GM23248 (cell line): ENCODE measurements around the gene FBLN2. TPM values are rescaled to one million over a fixed set of nuclear protein-coding genes. Genes with fewer than 3 reads are reported as not detected.

Experiments used
- DNase-seq: peaks from one replicate; pipeline ENCODE4 v3.0.0-alpha.2; 2015
- H2AFZ ChIP-seq: fragments of 200-600 bp; sonication (generic); 2 replicates; pipeline ENCODE4 v1.6.1; 2016; ENCODE audit warnings: antibody characterized with exemption
- H3F3A ChIP-seq: fragments of 200-600 bp; sonication (generic); 2 replicates; pipeline ENCODE4 v1.6.1; 2016; ENCODE audit warnings: mild to moderate bottlenecking, antibody characterized with exemption, mixed run types; ENCODE audit not compliant: insufficient read depth
- H3K27ac ChIP-seq: fragments of 200-600 bp; sonication (generic); 2 replicates; pipeline ENCODE4 v1.5.1; 2016; ENCODE audit warnings: mild to moderate bottlenecking
- H3K27me3 ChIP-seq: fragments of 200-600 bp; sonication (generic); replicated peaks from 2 replicates; pipeline ENCODE4 v1.6.1; 2016; ENCODE audit warnings: mild to moderate bottlenecking; ENCODE audit not compliant: insufficient read depth
- H3K36me3 ChIP-seq: fragments of 200-600 bp; sonication (generic); 2 replicates; pipeline ENCODE4 v1.6.1; 2016; ENCODE audit warnings: low read depth, mild to moderate bottlenecking
- H3K4me1 ChIP-seq: fragments of 200-600 bp; sonication (generic); 2 replicates; pipeline ENCODE4 v1.6.1; 2016; ENCODE audit warnings: mild to moderate bottlenecking; ENCODE audit not compliant: insufficient read depth
- H3K4me2 ChIP-seq: fragments of 200-600 bp; sonication (generic); one replicate; pipeline ENCODE4 v1.6.1; 2016; ENCODE audit warnings: mild to moderate bottlenecking; ENCODE audit not compliant: unreplicated experiment
- H3K4me3 ChIP-seq: fragments of 200-600 bp; sonication (generic); 2 replicates; pipeline ENCODE4 v1.5.1; 2016; ENCODE audit warnings: mild to moderate bottlenecking
- H3K79me2 ChIP-seq: fragments of 200-600 bp; sonication (generic); 2 replicates; pipeline ENCODE4 v1.6.1; 2016; ENCODE audit warnings: mild to moderate bottlenecking; ENCODE audit not compliant: insufficient read depth
- H3K9ac ChIP-seq: fragments of 200-600 bp; sonication (generic); 2 replicates; pipeline ENCODE4 v1.6.1; 2016; ENCODE audit warnings: mild to moderate bottlenecking
- H3K9me2 ChIP-seq: fragments of 200-600 bp; sonication (generic); 2 replicates; pipeline ENCODE4 v1.6.1; 2016; ENCODE audit warnings: mixed run types, mild to moderate bottlenecking, moderate library complexity; ENCODE audit not compliant: insufficient read depth
- H3K9me3 ChIP-seq: fragments of 200-600 bp; sonication (generic); one replicate; pipeline ENCODE4 v1.6.1; 2017; ENCODE audit warnings: low read depth
- H4K20me1 ChIP-seq: fragments of 200-600 bp; sonication (generic); 2 replicates; pipeline ENCODE4 v1.6.0; 2016; ENCODE audit not compliant: insufficient read depth
- EZH2 ChIP-seq: fragments of 200-600 bp; sonication (generic); IDR thresholded peaks from 2 replicates; pipeline ENCODE4 v1.6.1; 2018; ENCODE audit warnings: antibody characterized with exemption, mild to moderate bottlenecking; ENCODE audit not compliant: insufficient read depth, poor library complexity, severe bottlenecking
- EZH2phosphoT487 ChIP-seq: fragments of 200-600 bp; sonication (generic); IDR thresholded peaks from 2 replicates; pipeline ENCODE4 v1.6.1; 2018; ENCODE audit warnings: antibody characterized with exemption, moderate library complexity, mild to moderate bottlenecking, low read depth; ENCODE audit not compliant: insufficient read depth
- WGBS, 2 experiments: methylation state at CpG; one replicate each; pipeline ENCODE4 v1.1.6; 2015 to 2017; ENCODE audit warnings: low lambda C conversion rate in 2 of 2, low coverage in 1 of 2; ENCODE audit errors: missing lambda C conversion rate in 2 of 2; 5-methylcytosine and 5-hydroxymethylcytosine counted together
- in situ Hi-C: fragments of 300-500 bp; cut with MboI; formaldehyde crosslinking; loops from 2 replicates; pipeline ENCODE4 v1.15.0; 2020
- polyA plus RNA-seq: library from polyadenylated mRNA; unstranded; fragments of >200 nt; fragmentation: Nextera tagmentation; extraction: Ambion mirVana; gene quantifications from 2 replicates; pipeline ENCODE4 v1.2.1, GENCODE V29; 2016
- total RNA-seq: library from RNA; depleted of rRNA; stranded (reverse); fragments of >200 nt; shearing (Covaris generic); gene quantifications from 2 replicates; pipeline ENCODE4 v1.2.3, GENCODE V29; 2014

The FBLN2 gene
- total and polyA plus RNA-seq, 2 experiments from 2014 or later: 447 to 636 TPM

DNA sequence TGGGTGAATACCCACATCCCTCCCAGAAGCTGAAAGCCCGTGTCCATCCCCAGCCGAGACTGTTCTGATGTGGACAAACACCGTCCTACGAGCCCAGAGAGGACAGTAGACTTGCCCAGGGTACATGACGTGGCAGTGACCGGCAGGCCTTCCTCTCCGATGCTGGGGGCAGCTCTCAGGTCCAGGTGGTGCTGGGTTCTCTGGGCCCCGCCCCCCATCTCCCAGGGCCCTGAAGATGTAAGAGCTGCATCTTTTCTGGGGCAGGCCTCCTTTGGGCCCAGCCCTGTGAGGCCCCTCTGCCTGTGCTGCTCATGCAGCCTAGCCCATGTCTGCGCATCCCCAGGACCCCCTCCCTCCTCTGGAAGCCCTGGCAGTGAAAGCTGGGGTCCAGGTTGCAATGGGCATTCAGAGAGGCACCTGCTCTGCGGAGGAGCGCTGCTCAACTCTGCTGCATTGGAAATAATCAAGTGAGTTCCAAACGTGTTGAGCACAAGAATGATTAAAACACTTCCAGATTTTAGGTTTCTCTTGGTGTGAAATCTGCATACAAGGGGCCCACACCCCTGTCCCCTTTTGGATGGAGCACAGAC lies 71.9 kb downstream of the FBLN2 start:
- H3K4me1 ChIP-seq: no peaks in the 10 kb centered on the region
- no peak overlapping the region for H3K4me3 ChIP-seq
- no peak for TF ChIP-seq EZH2
- TF ChIP-seq EZH2phosphoT487: no peak
- no peaks in the 10 kb centered on the region for H4K20me1 ChIP-seq
- no peaks in the 10 kb centered on the region for H3K9me2 ChIP-seq
- H2AFZ ChIP-seq: no peak overlapping the region
- no peaks in the 10 kb centered on the region; the same call in 1 of the 2 replicates for H3K36me3 ChIP-seq
- no peaks in the 10 kb centered on the region for H3K79me2 ChIP-seq
- in situ Hi-C loops: no loop called here
- WGBS, 2 experiments: 84 to 86% methylated on average over 11 to 12 of the region's 12 CpGs
- no peaks in the 10 kb centered on the region for H3F3A ChIP-seq
- no peak overlapping the region for H3K4me2 ChIP-seq
- no peaks in the 10 kb centered on the region for H3K27me3 ChIP-seq
- H3K9me3 ChIP-seq: no peaks in the 10 kb centered on the region
- H3K9ac ChIP-seq: no peak overlapping the region
- H3K27ac ChIP-seq: no peak overlapping the region
- no peak for DNase-seq

- Histone ChIP-seq H3K9ac (no peak overlapping the region), H3K4me3 (no peak overlapping the region), H4K20me1 (no peaks in the 10 kb centered on the region), H3K79me2 (no peaks in the 10 kb centered on the region), H3K9me2 (no peaks in the 10 kb centered on the region), H3F3A (no peaks in the 10 kb centered on the region), H2AFZ (no peak overlapping the region), H3K4me1 (no peaks in the 10 kb centered on the region), H3K9me3 (no peaks in the 10 kb centered on the region), H3K36me3 (no peaks in the 10 kb centered on the region; the same call in 1 of the 2 replicates), H3K27me3 (no peaks in the 10 kb centered on the region), H3K4me2 (no peak overlapping the region), H3K27ac (no peak overlapping the region)
- DNase-seq: no peak
- in situ Hi-C loops: no loop called here
- TF ChIP-seq EZH2phosphoT487: no peak
- TF ChIP-seq EZH2: no peak
- WGBS, 2 experiments: 67% methylated on average over 30 to 31 of the region's 31 CpGs
Measured at GRCh38 chr3:13621381-13622221, 72.7 kb downstream of the FBLN2 start.

GRCh38 chr3:13622356-13622755 lies 73.4 kb downstream of the FBLN2 start:
- no peaks in the 10 kb centered on the region for H3K79me2 ChIP-seq
- H3K27me3 ChIP-seq: no peaks in the 10 kb centered on the region
- WGBS, 2 experiments: 95 to 96% methylated on average over 15 of the region's 15 CpGs
- no peaks in the 10 kb centered on the region for H3K4me1 ChIP-seq
- H3K9me2 ChIP-seq: no peaks in the 10 kb centered on the region
- TF ChIP-seq EZH2phosphoT487 (no peak), EZH2 (no peak)
- in situ Hi-C loops: no loop called here
- no peaks in the 10 kb centered on the region for H4K20me1 ChIP-seq
- no peaks in the 10 kb centered on the region for H3F3A ChIP-seq
- no peak overlapping the region for H3K4me2 ChIP-seq
- no peak overlapping the region for H3K9ac ChIP-seq
- no peak overlapping the region for H3K4me3 ChIP-seq
- no peaks in the 10 kb centered on the region; the same call in 1 of the 2 replicates for H3K36me3 ChIP-seq
- no peak overlapping the region for H3K27ac ChIP-seq
- DNase-seq: no peak
- H3K9me3 ChIP-seq: no peaks in the 10 kb centered on the region
- H2AFZ ChIP-seq: no peak overlapping the region

DNA sequence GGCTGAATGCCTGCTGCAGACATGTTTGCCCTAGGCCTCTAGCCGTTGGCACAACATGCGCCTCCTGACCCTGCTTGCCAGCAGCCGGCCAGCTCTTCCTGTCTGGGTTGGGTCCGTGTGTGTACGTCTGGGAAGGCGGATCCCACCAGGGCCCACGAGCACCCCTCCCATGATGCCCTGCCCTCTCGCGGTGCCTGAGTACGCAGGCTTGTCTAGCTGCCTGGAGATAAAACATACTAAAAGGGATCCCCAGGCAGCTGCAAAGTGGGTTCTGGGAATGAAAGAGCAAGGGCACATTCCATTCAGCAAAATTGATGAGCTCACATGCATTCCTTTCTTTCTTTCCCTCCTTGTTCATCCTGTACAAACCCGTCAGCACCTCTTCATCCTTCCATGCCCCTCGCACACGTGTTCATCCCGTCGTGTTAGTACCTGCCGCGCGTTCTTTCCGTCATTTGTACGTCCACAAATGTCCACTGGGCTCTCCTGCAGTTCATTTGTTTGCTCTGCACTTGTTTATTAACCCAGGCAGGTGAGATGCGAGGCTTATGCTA lies 74.3 kb downstream of the FBLN2 start:
- no peaks in the 10 kb centered on the region for H3K9me3 ChIP-seq
- H3K36me3 ChIP-seq: no peaks in the 10 kb centered on the region; the same call in 1 of the 2 replicates
- DNase-seq: no peak
- no peaks in the 10 kb centered on the region for H3F3A ChIP-seq
- H3K9ac ChIP-seq: no peak overlapping the region
- H4K20me1 ChIP-seq: no peaks in the 10 kb centered on the region
- H2AFZ ChIP-seq: no peak overlapping the region
- no peaks in the 10 kb centered on the region for H3K4me1 ChIP-seq
- H3K79me2 ChIP-seq: no peaks in the 10 kb centered on the region
- 75 to 83% methylated on average over 18 to 21 of the region's 21 CpGs for WGBS, 2 experiments
- TF ChIP-seq EZH2: no peak
- TF ChIP-seq EZH2phosphoT487: no peak
- H3K9me2 ChIP-seq: no peaks in the 10 kb centered on the region
- H3K27me3 ChIP-seq: no peaks in the 10 kb centered on the region
- H3K4me3 ChIP-seq: no peak overlapping the region
- no peak overlapping the region for H3K4me2 ChIP-seq
- in situ Hi-C loops: no loop called here
- no peak overlapping the region for H3K27ac ChIP-seq
